ENCODE results near the gene RAB34.

RAB34 gene

GRCh38 chr17:28751600-28752366 is 34.1 kb upstream of the RAB34 start:
- ChIA-PET POLR2A (interaction anchor here (0.6 to 13.2 kb wide), 5 partner anchors 11 to 200 kb away, joined by 3 to 174 read pairs (median 4); partner anchors contain the start of genes NEK8 and TLCD1), CTCF (interaction anchor here (1.1 to 17.9 kb wide), 19 partner anchors 8 to 386 kb away, joined by 3 to 603 read pairs (median 5); partner anchors contain the start of genes NEK8, RPL23A, TLCD1 and TRAF4)
- no peak for DNase-seq (ENCODE audit: low read depth, low spot score)
- no peak for TF ChIP-seq CTCF (IDR thresholded peaks at IDR 0.05; ENCODE audit: insufficient read depth, low read length, missing control alignments)
- no peak overlapping the region for H3K4me3 ChIP-seq (ENCODE audit: low read depth, low read length)

GRCh38 chr17:28750178-28751047 is 32.7 kb upstream of the RAB34 start:
- peak; percentile 100 for TF ChIP-seq CTCF (IDR thresholded peaks at IDR 0.05; ENCODE audit: insufficient read depth, low read length, missing control alignments)
- no peak overlapping the region for H3K4me3 ChIP-seq (ENCODE audit: low read depth, low read length)
- POLR2A ChIA-PET: interaction anchor here (13.2 kb wide), 1 partner anchor 23 kb away, joined by 174 read pairs; the partner anchor contains the start of genes NEK8 and TLCD1
- CTCF ChIA-PET: interaction anchor here (0.6 to 17.9 kb wide), 41 partner anchors 6 to 387 kb away, joined by 3 to 603 read pairs (median 4); partner anchors contain the start of genes FAM222B, FLOT2, NEK8 and PHF12
- DNase-seq (ENCODE audit: low read depth, low spot score): no peak

- POLR2A ChIA-PET: interaction anchor here (13.2 kb wide), 1 partner anchor 22 kb away, joined by 174 read pairs; the partner anchor contains the start of genes NEK8 and TLCD1
- CTCF ChIA-PET: interaction anchor here (0.6 to 17.9 kb wide), 28 partner anchors 9 to 204 kb away, joined by 3 to 603 read pairs (median 4); partner anchors contain the start of genes FAM222B, FLOT2, NEK8 and PHF12
- no peak overlapping the region for H3K4me3 ChIP-seq (ENCODE audit: low read depth, low read length)
- no peak for TF ChIP-seq CTCF (IDR thresholded peaks at IDR 0.05; ENCODE audit: insufficient read depth, low read length, missing control alignments)
- no peak for DNase-seq (ENCODE audit: low read depth, low spot score)
Observed at GRCh38 chr17:28749516-28750177, 32.0 kb upstream of the RAB34 start.

GRCh38 chr17:28748852-28749515 is 31.3 kb upstream of the RAB34 start:
- ChIA-PET POLR2A (interaction anchor here (13.2 kb wide), 1 partner anchor 22 kb away, joined by 174 read pairs; the partner anchor contains the start of genes NEK8 and TLCD1), CTCF (interaction anchor here (0.8 to 17.9 kb wide), 15 partner anchors 8 to 205 kb away, joined by 3 to 603 read pairs (median 6); partner anchors contain the start of genes FLOT2, NEK8, PHF12 and RPL23A)
- H3K4me3 ChIP-seq (ENCODE audit: low read depth, low read length): no peak overlapping the region
- DNase-seq (ENCODE audit: low read depth, low spot score): no peak
- no peak for TF ChIP-seq CTCF (IDR thresholded peaks at IDR 0.05; ENCODE audit: insufficient read depth, low read length, missing control alignments)

Measured in AG04449 (cell line).